WTC11 (cell line): ENCODE results near the gene GFOD1. TPM values are rescaled to one million over a fixed set of nuclear protein-coding genes. Genes with fewer than 3 reads are reported as not detected.

Experiments used
- ATAC-seq: fragments of 200-7000 bp; cut with Tn5 transposase; 2 replicates; pipeline ENCODE4 v1.10.0; 2021; ENCODE audit warnings: mild to moderate bottlenecking, moderate library complexity
- CTCF ChIA-PET: fragments of 300-600 bp; sonication (Branson Sonifier 250); formaldehyde crosslinking; loops from one replicate; lab custom pipeline; 2021; ENCODE audit warnings: antibody characterized with exemption; lab: Charles Lee
- POLR2A ChIA-PET: fragments of 350-600 bp; sonication (Branson Sonifier 250); formaldehyde crosslinking; loops from one replicate; lab custom pipeline; 2021; ENCODE audit warnings: antibody characterized with exemption; lab: Charles Lee
- DNase-seq: peaks from one replicate; pipeline ENCODE4 v3.0.0; 2021; ENCODE audit warnings: low spot score
- H3K27ac Mint-ChIP-seq: 2 replicates; pipeline ENCODE4 v1.8.0; 2021; ENCODE audit warnings: mixed read lengths
- H3K27me3 Mint-ChIP-seq: 2 replicates; pipeline ENCODE4 v1.8.0; 2021; ENCODE audit warnings: low read depth, mild to moderate bottlenecking, moderate library complexity, mixed read lengths
- H3K36me3 Mint-ChIP-seq: 2 replicates; pipeline ENCODE4 v1.8.0; 2021; ENCODE audit warnings: mixed read lengths
- H3K4me1 Mint-ChIP-seq: 2 replicates; pipeline ENCODE4 v1.8.0; 2022; ENCODE audit warnings: mixed read lengths
- H3K4me3 Mint-ChIP-seq: 2 replicates; pipeline ENCODE4 v1.8.0; 2021; ENCODE audit warnings: mild to moderate bottlenecking, moderate library complexity, mixed read lengths
- H3K9me3 Mint-ChIP-seq: 2 replicates; pipeline ENCODE4 v1.8.0; 2021; ENCODE audit warnings: mixed read lengths
- ATF3 ChIP-seq: sonication (generic); formaldehyde crosslinking; conservative IDR thresholded peaks from 2 replicates; pipeline ENCODE4 v1.8.1; 2022; ENCODE audit warnings: mild to moderate bottlenecking, missing genetic modification reagents
- CBFB ChIP-seq: sonication (generic); formaldehyde crosslinking; IDR thresholded peaks from 2 replicates; pipeline ENCODE4 v1.8.1; 2022; ENCODE audit warnings: mild to moderate bottlenecking, low read depth, missing genetic modification reagents
- CREM ChIP-seq: sonication (generic); formaldehyde crosslinking; IDR thresholded peaks from 2 replicates; pipeline ENCODE4 v1.8.1; 2022; ENCODE audit warnings: mild to moderate bottlenecking, missing genetic modification reagents, moderate library complexity
- ESRRA ChIP-seq: sonication (generic); formaldehyde crosslinking; IDR thresholded peaks from 2 replicates; pipeline ENCODE4 v1.8.1; 2022; ENCODE audit warnings: mild to moderate bottlenecking, missing genetic modification reagents, borderline replicate concordance
- FOXJ3 ChIP-seq: sonication (generic); formaldehyde crosslinking; IDR thresholded peaks from 2 replicates; pipeline ENCODE4 v1.9.0; 2021; ENCODE audit warnings: missing genetic modification reagents, mild to moderate bottlenecking, borderline replicate concordance
- FOXP1 ChIP-seq: sonication (generic); formaldehyde crosslinking; IDR thresholded peaks from 2 replicates; pipeline ENCODE4 v1.8.0; 2022; ENCODE audit warnings: missing genetic modification reagents, mild to moderate bottlenecking, moderate library complexity, borderline replicate concordance
- GRHL2 ChIP-seq: fragments of 250-450 bp; sonication (Bioruptor Pico); IDR thresholded peaks from 2 replicates; pipeline ENCODE4 v1.8.0; 2022; ENCODE audit warnings: mild to moderate bottlenecking, moderate library complexity; ENCODE audit not compliant: insufficient replicate concordance, severe bottlenecking
- IRF1 ChIP-seq: sonication (generic); formaldehyde crosslinking; IDR thresholded peaks from 2 replicates; pipeline ENCODE4 v1.8.0; 2023; ENCODE audit warnings: missing genetic modification reagents
- NR2C2 ChIP-seq: sonication (generic); formaldehyde crosslinking; IDR thresholded peaks from 2 replicates; pipeline ENCODE4 v1.8.0; 2022; ENCODE audit warnings: mild to moderate bottlenecking, missing genetic modification reagents
- PRRX2 ChIP-seq: fragments of 250-450 bp; sonication (Bioruptor Pico); IDR thresholded peaks from 2 replicates; pipeline ENCODE4 v1.8.0; 2021; ENCODE audit warnings: mild to moderate bottlenecking
- RELA ChIP-seq: sonication (generic); formaldehyde crosslinking; IDR thresholded peaks from 2 replicates; pipeline ENCODE4 v1.8.1; 2022; ENCODE audit warnings: missing genetic modification reagents, mild to moderate bottlenecking, borderline replicate concordance
- ZMAT4 ChIP-seq: fragments of 250-450 bp; sonication (Bioruptor Pico); IDR thresholded peaks from 2 replicates; pipeline ENCODE4 v1.9.0; 2021; ENCODE audit warnings: mild to moderate bottlenecking
- ZNF138 ChIP-seq: sonication (generic); formaldehyde crosslinking; conservative IDR thresholded peaks from 2 replicates; pipeline ENCODE4 v1.8.1; 2022; ENCODE audit warnings: mild to moderate bottlenecking, moderate library complexity, missing genetic modification reagents
- ZNF423 ChIP-seq: fragments of 250-450 bp; sonication (Bioruptor Pico); IDR thresholded peaks from 2 replicates; pipeline ENCODE4 v2.1.2; 2022; ENCODE audit warnings: mild to moderate bottlenecking, moderate library complexity
- ZNF671 ChIP-seq: fragments of 250-450 bp; sonication (Bioruptor Pico); IDR thresholded peaks from 2 replicates; pipeline ENCODE4 v1.8.0; 2021; ENCODE audit warnings: mild to moderate bottlenecking
- total RNA-seq: library from RNA; stranded (reverse); gene quantifications from 3 replicates; pipeline ENCODE4 v1.2.3, GENCODE V29; 2021
- TF ChIP-seq, protein P1 (sequence below): fragments of 250-450 bp; sonication (Bioruptor Pico); IDR thresholded peaks from 2 replicates; pipeline ENCODE4 v2.1.2; 2022; ENCODE audit warnings: mild to moderate bottlenecking, moderate library complexity
- TF ChIP-seq, protein P2 (sequence below): fragments of 250-450 bp; sonication (Bioruptor Pico); IDR thresholded peaks from 2 replicates; pipeline ENCODE4 v1.9.0; 2021; ENCODE audit warnings: moderate library complexity, mild to moderate bottlenecking, inconsistent platforms, borderline replicate concordance
- TF ChIP-seq, protein P3 (sequence below): sonication (generic); formaldehyde crosslinking; IDR thresholded peaks from 2 replicates; pipeline ENCODE4 v1.8.1; 2022; ENCODE audit warnings: low read depth, missing genetic modification reagents, borderline replicate concordance
- TF ChIP-seq, protein P4 (sequence below): sonication (generic); formaldehyde crosslinking; IDR thresholded peaks from 2 replicates; pipeline ENCODE4 v1.8.1; 2023; ENCODE audit warnings: mild to moderate bottlenecking, missing genetic modification reagents

Gene GFOD1
- total RNA-seq, 1 experiment from 2014 or later, result 8.5 TPM

- Mint-ChIP-seq H3K27ac (no peak overlapping the region), H3K4me3 (no peak overlapping the region), H3K4me1 (peaks cover 24% of the 10 kb centered on the region), H3K27me3 (no peaks in the 10 kb centered on the region; the same call in 1 of the 2 replicates), H3K9me3 (peaks cover 15% of the 10 kb centered on the region), H3K36me3 (peaks cover 4% of the 10 kb centered on the region)
- POLR2A ChIA-PET, result no interaction called here
- TF ChIP-seq PRRX2 (CRISPR knock-in tag) (no peak), CBFB (no peak), ATF3 (no peak), IRF1 (CRISPR knock-in tag) (no peak), ZNF138 (CRISPR knock-in tag) (no peak), GRHL2 (no peak), RELA (CRISPR knock-in tag) (no peak), FOXP1 (CRISPR knock-in tag) (no peak), ZNF671 (CRISPR knock-in tag) (no peak), ESRRA (CRISPR knock-in tag) (no peak)
- TF ChIP-seq, protein P1, sequence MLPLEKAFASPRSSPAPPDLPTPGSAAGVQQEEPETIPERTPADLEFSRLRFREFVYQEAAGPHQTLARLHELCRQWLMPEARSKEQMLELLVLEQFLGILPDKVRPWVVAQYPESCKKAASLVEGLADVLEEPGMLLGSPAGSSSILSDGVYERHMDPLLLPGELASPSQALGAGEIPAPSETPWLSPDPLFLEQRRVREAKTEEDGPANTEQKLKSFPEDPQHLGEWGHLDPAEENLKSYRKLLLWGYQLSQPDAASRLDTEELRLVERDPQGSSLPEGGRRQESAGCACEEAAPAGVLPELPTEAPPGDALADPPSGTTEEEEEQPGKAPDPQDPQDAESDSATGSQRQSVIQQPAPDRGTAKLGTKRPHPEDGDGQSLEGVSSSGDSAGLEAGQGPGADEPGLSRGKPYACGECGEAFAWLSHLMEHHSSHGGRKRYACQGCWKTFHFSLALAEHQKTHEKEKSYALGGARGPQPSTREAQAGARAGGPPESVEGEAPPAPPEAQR (CRISPR knock-in tag), result no peak
- TF ChIP-seq, protein P2, sequence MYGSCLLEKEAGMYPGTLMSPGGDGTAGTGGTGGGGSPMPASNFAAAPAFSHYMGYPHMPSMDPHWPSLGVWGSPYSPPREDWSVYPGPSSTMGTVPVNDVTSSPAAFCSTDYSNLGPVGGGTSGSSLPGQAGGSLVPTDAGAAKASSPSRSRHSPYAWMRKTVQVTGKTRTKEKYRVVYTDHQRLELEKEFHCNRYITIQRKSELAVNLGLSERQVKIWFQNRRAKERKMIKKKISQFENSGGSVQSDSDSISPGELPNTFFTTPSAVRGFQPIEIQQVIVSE (CRISPR knock-in tag), result no peak
- TF ChIP-seq, protein P3, sequence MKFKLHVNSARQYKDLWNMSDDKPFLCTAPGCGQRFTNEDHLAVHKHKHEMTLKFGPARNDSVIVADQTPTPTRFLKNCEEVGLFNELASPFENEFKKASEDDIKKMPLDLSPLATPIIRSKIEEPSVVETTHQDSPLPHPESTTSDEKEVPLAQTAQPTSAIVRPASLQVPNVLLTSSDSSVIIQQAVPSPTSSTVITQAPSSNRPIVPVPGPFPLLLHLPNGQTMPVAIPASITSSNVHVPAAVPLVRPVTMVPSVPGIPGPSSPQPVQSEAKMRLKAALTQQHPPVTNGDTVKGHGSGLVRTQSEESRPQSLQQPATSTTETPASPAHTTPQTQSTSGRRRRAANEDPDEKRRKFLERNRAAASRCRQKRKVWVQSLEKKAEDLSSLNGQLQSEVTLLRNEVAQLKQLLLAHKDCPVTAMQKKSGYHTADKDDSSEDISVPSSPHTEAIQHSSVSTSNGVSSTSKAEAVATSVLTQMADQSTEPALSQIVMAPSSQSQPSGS, result no peak
- CTCF ChIA-PET, result interaction anchor here (1.1 to 2.0 kb wide), 3 partner anchors 11 to 14 kb away, joined by 3 to 4 read pairs (median 4); no protein-coding TSS in a partner anchor
- DNase-seq, result no peak
- ATAC-seq, result no peak
Measured at GRCh38 chr6:13412211-13412610, 75.2 kb downstream of the GFOD1 start.

GRCh38 chr6:13411484-13411883 is 75.9 kb downstream of the GFOD1 start:
- no peak overlapping the region for H3K27ac Mint-ChIP-seq
- no peak overlapping the region for H3K4me3 Mint-ChIP-seq
- H3K4me1 Mint-ChIP-seq, result peaks cover 29% of the 10 kb centered on the region
- peaks cover 20% of the 10 kb centered on the region for H3K9me3 Mint-ChIP-seq
- no peaks in the 10 kb centered on the region; the same call in 1 of the 2 replicates for H3K27me3 Mint-ChIP-seq
- peaks cover 4% of the 10 kb centered on the region for H3K36me3 Mint-ChIP-seq
- ChIA-PET POLR2A (no interaction called here), CTCF (interaction anchor here (1.1 to 2.0 kb wide), 4 partner anchors 11 to 44 kb away, joined by 3 to 4 read pairs (median 4); no protein-coding TSS in a partner anchor)
- DNase-seq (no peak), ATAC-seq (no peak)
- TF ChIP-seq ESRRA (CRISPR knock-in tag), result no peak
- TF ChIP-seq, protein P4, sequence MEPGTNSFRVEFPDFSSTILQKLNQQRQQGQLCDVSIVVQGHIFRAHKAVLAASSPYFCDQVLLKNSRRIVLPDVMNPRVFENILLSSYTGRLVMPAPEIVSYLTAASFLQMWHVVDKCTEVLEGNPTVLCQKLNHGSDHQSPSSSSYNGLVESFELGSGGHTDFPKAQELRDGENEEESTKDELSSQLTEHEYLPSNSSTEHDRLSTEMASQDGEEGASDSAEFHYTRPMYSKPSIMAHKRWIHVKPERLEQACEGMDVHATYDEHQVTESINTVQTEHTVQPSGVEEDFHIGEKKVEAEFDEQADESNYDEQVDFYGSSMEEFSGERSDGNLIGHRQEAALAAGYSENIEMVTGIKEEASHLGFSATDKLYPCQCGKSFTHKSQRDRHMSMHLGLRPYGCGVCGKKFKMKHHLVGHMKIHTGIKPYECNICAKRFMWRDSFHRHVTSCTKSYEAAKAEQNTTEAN, result no peak
- no peak for TF ChIP-seq ZMAT4
- no peak for TF ChIP-seq FOXJ3 (CRISPR knock-in tag)
- no peak for TF ChIP-seq CREM
- TF ChIP-seq PRRX2 (CRISPR knock-in tag), result no peak
- TF ChIP-seq NR2C2 (CRISPR knock-in tag), result no peak
- no peak for TF ChIP-seq ZNF423 (CRISPR knock-in tag)
- TF ChIP-seq CBFB, result no peak
